ENCODE results near the gene TPM2.

- no peak for TF ChIP-seq EZH2 (IDR thresholded peaks at IDR 0.05)
- TF ChIP-seq POLR2AphosphoS5 (IDR thresholded peaks at IDR 0.05; ENCODE audit: borderline replicate concordance, low read depth, low read length): no peak
These were observed 875 bp downstream of the TPM2 start for GRCh38 chr9:35688558-35689541.
